Loucy (cell line): ENCODE measurements around the gene CRYBB2.

Experiments used
- CTCF ChIP-seq: fragments of 200-600 bp; sonication (generic); conservative IDR thresholded peaks from 2 replicates; pipeline ENCODE4 v1.5.1; 2014; ENCODE audit warnings: mild to moderate bottlenecking, antibody characterized with exemption, low read length
- EZH2phosphoT487 ChIP-seq: fragments of 200-600 bp; IDR thresholded peaks from 2 replicates; pipeline ENCODE4 v1.6.1; 2018; ENCODE audit warnings: antibody characterized with exemption, mild to moderate bottlenecking, moderate library complexity, borderline replicate concordance

DNA sequence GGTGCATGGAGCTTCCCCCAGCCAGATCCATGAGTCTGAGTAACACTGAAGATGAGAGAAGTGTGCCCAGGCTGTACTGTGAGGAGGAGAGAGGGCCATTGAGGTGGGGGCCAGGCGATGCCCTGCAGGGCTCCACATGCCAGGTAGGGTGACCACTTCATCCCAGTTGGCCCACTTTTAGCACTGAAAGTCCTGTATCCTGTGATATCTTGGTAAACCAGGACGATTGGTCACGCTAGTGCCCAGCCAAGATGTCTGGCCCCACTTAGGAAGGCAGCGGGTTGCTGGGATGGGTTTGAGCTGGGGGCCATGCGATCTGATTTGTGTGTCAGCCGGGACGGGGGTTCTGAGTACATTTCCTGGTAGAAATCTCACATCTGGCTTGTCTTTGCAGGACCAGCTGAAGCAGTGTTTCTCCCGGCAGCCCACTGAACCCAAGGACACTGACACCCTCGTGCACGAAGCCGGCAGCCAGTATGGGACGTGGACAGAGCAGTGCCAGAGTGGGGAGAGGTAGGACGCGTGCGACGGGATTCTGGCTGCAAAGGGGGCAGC is 48.9 kb upstream of the CRYBB2 start:
- TF ChIP-seq CTCF (no peak), EZH2phosphoT487 (no peak)
